ENCODE data around the gene SLC34A3.

SLC34A3 gene

DNA sequence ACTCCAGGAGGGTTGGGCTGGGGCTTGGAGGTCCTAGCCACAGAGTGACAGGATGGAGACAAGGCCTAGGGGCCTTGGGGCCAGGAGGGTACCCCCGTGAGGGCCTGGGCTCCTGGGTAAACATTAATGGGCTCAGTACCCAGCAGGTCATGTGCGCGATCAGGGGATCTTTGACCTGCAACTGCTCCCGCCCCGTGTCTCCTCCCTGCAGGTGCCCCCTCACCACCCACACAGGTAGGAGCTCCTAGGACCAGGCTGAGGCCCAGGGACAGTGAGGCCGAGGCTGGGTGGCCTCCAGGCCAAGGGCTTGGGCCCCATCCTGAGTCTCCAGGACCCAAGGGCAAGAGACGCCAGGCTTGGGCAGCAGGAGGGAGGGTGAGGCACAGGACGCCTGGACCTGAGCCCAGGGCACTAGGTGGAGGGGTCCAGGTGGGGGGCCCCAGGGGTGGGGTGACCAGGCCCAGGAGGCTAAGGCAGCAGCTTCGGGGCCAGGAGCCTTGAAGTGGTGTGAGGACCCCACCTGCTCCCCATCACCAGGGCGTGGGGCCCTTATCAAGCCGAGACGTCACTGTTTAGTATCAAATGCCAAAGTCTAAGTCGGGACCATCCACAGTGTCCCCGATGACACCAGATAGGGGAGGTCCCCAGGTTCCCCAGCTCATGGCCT, at the start of gene SLC34A3:
TSS of gene SLC34A3 (plus strand) at position 197 of the 667 bp plus-strand sequence. CDS start 802 bp downstream, outside the sequence.
- DNase-seq (ENCODE audit: low read depth), result no peak

DNA sequence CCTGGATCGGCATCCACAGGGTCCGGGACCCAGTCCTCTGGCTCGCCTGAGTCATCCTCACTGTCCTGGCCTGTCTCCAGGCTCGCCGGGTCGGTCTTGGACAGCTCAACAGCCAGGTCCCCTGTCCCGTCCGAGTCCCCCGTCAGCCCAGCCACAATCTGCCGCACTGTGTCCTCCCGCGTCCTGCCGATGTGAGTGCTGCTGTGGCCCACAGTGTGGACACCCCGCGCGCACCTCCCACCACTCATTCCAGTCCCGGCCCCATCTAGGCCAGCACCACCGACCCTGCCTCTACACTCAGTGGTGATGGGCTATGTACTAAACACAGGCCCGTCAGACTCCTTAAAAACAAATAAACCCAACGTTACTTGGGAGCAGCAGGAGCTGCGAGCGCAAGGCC, 49.0 kb upstream of the SLC34A3 start:
- no peak for DNase-seq (ENCODE audit: low read depth)

DNA sequence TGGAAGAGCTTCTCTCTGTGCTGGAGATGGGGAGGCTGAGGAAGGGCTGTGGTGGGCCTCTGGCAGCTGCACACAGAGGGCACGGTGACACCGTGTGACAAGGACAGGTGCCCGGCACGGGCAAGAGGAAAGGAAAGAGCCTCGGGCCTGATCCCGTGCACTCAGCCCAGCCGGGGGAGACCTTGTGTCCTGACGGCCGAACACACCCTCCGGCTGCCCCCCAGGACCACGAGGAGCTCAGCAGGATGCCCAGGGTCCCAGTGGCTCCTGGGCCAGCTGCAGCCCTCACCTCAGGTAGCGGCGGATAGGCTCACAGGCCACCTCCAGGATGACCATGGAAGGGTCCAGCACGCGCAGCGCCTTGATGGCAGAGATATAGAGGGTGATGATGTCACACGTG, 47.9 kb upstream of the SLC34A3 start:
- no peak for DNase-seq (ENCODE audit: low read depth)

DNA sequence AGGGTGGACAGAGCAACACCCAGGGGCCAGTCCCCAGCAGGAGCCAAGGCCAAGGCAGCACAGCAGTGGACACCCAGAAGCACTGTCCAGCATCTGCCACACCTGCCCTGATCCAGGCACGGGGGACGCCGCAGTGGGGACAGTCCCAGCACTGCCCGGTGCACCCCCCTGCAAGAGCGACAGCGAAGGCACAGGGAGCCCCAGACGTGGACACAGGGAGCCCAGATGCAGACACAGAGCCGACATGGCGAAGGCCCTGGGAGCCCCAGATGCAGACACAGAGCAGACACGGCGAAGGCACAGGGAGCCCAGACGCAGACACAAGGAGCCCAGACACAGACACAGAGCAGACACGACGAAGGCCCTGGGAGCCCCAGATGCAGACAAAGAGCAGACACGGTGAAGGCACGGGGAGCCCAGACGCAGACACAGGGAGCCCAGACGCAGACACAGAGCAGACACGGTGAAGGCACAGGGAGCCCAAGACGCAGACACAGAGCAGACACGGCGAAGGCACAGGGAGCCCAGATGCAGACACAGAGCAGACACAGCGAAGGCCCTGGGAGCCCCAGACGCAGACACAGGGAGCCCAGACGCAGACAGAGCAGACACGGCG, 46.6 kb upstream of the SLC34A3 start:
- DNase-seq (ENCODE audit: low read depth), result no peak

DNA sequence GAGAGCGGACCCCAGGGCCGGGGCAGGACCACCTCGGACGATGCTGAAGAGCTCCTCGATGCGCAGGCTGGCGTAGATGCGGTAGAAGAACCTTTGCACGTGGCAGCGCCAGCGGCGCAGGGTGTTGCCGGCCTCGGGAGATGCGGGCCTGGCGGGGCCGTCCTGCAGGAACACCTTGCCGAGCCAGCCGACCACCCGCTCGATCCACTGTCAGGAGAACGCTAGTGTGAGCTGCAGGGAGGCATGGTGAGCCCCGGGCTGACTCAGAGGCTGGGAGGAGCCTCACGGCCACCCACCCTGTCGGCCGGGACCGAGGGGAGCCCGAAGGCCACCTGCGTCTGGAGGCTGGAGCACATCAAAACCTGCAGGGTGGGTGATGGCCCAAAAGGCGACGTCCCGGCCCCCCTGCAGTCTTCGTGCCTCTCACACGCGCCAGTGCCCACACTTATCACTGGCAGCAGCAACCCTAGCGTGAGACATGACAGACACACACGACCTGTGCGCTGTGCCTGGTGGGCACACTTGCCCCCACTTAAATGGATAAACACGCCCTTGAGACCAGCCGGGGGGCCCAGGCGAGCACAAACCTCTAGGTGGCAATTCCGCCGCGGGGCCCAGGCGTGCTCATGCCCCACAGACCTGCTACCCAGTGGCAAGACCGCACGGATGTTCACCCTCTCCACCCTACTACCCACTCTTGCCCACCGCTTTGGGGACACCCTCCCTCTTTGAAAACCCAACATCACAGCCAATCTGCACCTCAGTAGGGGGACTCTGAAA, 45.6 kb upstream of the SLC34A3 start:
- no peak for DNase-seq (ENCODE audit: low read depth)

DNA sequence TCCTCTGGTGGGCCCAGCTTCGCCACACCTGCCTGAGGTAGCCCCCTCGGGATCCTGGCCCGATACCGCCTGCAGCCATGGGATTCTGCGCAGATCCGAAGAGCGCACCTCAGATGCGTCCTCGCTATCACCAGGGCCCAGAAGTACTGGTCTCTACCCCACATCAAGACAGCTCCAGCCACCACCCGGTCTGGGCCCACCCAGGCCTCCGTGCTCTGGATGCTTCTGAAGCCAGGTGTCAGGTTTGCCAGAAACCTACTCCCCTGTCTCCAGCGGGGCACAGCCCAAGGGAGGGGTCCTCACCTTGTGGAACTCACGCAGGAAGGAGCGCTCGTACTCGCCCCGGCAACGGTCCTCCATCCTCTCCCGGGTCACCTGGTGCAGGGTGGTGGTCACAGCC, 44.8 kb upstream of the SLC34A3 start:
- no peak for DNase-seq (ENCODE audit: low read depth)

DNA sequence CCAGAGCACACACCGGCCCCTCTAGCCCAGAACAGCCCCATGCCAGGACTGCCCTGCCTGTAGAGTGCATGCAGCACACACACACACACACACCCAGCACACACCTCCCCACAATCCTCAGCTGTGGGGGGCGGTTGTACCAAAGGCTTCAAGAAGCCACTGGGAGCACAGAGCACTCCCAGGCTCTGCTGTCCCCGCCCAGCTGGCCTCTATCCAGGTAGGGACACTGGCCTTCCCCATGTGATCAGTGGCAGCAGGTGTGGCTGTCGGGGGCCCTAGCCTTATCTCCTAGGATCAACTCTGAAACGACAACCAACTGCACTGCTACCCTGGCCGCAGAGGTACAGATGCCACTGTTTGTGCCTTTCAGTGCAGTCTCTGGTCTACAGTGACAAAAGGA, 44.3 kb upstream of the SLC34A3 start:
- no peak for DNase-seq (ENCODE audit: low read depth)

DNA sequence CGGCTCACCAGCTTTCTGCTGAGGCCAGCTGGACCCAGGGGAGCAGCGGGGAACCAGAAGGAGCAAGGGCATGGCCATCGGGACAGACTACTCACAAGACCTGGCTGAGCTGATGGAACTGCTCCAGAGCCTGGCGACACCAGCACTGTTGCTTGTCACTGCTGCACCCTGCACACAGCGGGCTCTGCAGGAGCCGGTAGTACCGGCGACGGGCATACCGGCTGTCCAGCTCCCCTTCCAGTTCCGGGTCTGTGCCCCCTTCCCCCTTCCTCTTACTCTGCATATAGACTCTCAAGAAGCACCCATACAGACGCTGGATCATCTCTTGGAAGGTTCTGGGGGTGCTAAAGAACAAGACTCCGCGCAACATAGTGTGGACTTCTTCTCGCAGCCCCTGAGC, 43.3 kb upstream of the SLC34A3 start:
- no peak for DNase-seq (ENCODE audit: low read depth)

DNA sequence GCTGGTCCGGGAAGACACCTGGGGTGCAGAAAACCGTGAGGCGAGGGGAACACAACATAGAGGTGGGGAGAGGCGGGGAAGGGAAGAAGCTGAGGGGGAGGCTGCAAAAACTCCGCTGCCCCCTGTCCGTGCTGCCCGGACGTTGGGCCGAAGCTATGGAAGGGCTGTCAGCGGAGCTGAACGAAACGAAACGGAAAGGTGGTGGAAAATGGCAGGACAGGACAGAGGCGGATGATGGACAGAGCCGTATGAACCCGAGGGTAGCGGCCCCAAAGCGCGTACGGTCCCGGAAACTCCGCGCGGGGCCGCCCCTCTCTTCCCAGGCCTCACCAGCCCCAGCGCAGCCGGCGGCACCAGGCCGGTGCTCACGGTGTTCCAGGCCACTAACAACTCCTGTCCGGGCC, 42.6 kb upstream of the SLC34A3 start:
- DNase-seq (ENCODE audit: low read depth), result no peak

DNA sequence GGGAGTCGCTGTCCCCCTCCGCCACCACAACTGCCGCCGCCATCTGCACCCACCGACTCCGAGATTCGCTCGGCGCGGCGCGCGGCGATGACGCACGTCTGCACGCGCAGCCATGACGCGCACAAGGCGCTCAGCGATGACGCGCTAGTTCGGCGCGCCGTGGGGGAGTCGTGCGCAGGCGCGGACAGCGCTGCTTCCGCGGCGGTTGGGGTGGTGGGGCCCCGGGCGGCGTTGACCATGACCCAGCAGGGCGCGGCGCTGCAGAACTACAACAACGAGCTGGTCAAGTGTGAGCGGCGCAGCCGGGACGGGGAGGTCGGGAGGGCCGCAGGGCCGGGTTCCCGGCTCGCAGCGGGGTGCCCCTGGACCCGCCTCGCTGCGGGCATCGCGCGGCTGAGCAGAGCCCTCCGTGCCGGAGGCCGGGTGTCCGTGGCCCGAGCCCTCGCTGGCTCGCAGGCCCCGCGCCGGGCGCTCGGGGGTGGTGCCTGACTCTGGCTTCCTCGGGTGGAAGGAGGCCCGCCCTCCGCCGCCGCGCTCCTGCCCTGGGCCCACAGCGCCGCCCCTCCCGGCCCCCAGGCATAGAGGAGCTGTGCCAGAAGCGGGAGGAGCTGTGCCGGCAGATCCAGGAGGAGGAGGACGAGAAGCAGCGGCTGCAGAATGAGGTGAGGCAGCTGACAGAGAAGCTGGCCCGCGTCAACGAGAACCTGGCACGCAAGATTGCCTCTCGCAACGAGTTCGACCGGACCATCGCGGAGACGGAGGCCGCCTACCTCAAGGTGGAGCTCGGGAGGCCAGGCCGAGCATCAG, 42.0 kb upstream of the SLC34A3 start, which contains the start of the genes ANAPC2 and SSNA1:
TSS of gene ANAPC2 (minus strand) at position 71 of the 807 bp plus-strand sequence. CDS start at position 43, 28 bp downstream.
TSS of gene SSNA1 (plus strand) at position 187 of the 807 bp plus-strand sequence. CDS start at position 238, 51 bp downstream.
- DNase-seq (ENCODE audit: low read depth), result peak; percentile 92

DNA sequence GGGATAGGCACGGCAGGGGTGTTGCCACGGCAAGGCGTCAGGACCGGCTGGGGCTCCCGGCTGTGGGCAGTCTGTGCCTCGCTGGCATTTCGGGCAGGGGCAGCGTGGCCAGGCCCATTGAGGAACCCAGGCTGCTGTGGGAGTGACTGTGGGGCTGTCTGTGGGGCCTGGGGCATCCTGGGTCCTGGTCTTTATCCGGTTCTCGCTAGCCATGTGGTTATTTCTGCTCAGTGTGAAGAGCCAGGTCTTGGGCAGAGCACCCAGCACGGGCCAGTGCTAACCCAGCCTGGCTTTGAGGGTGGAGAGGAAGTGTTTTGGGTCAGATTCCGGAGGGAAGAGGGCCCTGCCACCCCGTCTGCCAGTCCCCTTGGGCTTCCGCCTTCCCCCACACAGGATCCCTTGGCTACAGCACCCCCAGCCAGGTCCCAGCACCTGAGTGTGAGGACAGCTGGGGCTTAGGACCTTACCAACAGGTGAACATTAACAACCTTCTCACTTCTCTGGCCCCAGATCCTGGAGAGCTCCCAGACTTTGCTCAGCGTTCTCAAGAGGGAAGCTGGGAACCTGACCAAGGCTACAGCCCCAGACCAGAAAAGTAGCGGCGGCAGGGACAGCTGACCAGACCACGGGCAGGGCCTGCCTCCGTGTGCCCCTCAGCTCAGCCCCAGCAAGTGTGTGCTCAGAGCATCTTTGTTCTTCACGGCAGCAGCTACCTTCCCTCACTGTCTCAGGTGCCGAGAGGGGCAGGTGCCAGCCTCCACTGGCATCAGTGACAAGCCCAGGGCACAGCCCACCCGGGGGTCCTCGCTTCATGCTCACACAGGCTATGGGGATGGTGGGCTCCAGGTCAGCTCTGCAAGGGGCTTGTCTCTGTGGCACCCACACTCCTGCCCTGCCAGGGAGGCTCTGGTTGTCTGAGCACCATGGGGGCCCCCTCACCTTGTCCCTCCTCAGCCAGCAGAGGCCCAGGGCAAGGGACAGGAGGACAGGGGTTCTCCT, 41.1 kb upstream of the SLC34A3 start:
- no peak for DNase-seq (ENCODE audit: low read depth)

DNA sequence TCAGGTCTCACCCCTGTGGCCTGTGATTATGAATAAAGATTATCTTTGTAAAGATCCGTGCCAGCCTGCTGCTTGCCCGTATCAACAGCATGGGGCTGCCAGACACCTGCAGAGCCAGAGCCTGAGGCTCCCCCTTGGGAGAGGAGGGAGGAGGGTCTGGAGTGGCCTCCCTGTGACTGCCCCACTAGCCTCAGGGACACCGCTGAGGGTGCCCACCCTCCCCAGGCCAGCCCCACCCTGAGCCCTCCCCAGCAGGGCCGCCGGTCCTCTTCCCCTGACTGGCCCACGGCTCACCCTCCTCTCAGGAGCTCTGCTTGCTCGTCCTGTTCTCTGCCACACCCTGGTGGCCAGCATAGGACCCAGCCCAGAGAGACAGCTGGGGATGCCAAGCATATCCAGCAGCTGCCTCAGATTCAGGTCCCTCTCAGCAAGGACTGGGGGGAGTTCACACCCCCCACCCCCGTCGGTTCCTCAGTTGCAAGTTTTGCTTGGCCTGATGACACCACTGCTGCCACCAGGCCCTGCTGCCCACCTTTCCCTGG, 40.3 kb upstream of the SLC34A3 start:
- DNase-seq (ENCODE audit: low read depth), result no peak

DNA sequence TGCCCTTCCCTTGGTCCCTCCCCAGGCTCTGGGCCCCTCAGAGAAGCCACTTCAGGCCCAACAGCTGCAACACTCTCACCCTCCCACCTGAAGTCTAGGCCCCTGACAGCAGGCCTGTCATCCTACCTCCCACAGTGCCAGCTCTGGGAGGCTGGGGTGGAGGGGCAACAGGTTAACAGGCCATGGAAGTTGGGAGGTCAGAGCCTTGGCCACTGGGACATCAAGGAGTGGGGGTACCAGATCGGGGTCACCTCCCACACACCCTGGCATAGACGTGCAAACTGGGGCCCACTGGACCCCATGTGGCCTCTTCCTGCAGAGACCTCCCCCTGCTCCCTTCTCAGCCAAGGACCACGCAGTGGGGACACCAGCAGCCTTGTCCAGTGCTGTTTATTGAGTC, 39.5 kb upstream of the SLC34A3 start:
- DNase-seq (ENCODE audit: low read depth), result no peak

DNA sequence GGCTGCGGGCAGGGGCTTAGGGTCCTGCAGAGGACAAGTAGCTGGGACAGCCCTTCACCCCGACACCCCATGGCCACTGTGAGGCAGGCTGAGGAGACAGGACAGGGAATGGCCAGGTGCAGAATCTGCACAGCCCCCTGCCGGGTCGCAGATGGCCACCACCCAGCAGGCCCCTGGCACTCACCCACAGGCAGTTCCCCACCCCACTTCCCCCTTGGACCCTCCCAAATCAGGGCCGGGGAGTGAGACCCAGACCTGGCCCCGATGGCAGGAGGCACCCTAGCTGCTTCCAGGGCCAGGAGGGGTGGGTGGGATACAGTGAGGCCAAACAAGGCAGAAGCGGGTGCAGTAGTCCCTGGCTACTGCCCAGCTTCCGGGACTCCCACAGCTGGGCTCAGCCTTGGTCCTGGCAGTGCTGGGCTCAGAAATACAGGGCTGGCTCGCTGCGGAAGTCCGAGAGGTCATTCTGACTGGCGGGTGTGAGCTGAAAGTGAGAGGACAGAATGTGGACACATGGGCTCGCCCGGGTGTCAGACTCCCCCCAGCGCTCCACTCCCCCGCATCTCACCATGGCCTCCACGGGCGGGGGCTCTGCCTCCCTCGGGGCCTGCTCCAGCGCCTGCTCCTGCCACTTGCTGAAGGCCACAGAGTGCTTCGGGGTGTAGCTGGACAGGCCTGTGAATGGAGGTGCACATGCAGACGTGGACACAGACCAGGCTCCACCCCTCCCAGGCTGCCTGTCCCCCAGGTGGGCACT, 38.8 kb upstream of the SLC34A3 start:
- DNase-seq (ENCODE audit: low read depth), result no peak

DNA sequence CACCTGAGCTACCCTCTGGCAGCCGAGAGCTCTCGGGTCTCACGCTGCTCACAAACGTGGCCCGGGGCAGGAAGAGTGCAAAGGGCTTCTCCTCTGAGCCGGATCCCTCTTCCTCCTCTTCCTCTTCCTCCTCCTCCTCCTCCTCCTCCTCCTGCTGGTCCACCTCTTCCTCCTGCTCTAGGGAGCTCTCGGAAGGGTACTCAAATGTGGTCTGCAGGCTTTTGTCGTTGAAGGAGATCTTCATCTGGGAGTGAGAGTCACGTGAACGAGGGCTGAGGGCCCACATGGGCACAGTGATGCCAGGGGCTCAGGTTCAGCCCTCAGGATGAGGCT, 38.3 kb upstream of the SLC34A3 start:
- DNase-seq (ENCODE audit: low read depth), result no peak

DNA sequence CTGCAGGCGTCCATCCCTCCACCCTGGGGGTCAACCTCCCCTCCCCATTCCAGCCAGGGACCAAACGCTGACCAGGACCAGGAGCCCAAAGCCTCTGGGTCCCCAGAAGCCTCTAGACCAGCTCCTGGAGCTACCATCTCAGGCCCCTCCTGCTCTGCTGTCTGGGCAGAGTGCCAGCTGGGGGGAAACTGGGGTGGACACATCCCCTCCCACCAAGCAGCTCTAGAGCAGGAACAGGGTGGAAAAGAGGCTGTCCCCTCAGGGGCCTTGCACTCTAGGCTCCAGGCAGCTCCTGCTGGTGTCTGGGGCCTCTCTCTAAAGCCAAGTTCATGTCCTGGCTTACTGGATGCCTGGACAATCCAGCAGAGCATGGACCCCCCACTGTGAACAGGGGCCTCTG, 37.8 kb upstream of the SLC34A3 start:
- no peak for DNase-seq (ENCODE audit: low read depth)

DNA sequence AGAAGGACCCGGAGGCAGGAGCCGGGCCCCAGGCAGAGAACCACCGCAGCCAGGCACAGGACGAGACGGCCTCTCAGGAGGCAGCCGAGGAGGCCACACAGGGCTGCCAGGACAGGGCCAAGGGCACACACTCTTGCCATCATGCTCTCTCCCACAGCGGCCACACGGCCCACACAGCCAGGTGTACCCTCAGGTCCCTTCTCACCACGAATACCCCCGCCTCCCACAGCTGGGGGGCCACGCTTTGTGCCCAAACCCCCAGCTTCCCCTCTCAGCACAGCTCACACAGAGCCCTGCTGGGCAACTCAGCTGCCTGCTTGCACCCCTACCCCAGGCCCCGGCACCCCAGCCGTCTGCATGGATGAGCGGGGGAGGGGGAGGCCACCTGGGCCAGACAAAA, 36.9 kb upstream of the SLC34A3 start:
- DNase-seq (ENCODE audit: low read depth), result no peak

DNA sequence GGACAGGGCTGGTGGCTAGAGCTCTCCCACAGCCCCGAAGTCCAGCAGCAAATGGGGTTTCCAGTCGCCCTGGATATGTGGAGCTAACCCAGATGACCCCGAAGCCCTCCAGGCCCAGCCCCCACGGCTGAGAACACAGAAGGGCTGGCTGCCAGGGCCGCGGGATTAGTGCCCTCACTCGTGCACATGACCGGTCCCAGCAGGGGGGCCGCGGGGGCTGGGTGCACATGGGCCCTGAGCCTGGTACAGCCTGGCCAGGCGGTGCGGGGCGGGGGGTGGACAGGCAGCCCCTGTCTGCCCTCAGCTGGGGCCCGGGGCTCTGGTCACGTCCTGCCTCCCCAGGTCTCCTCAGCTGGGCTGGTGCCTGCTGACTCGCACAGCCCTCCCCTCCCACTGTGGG, 36.3 kb upstream of the SLC34A3 start:
- DNase-seq (ENCODE audit: low read depth), result no peak

DNA sequence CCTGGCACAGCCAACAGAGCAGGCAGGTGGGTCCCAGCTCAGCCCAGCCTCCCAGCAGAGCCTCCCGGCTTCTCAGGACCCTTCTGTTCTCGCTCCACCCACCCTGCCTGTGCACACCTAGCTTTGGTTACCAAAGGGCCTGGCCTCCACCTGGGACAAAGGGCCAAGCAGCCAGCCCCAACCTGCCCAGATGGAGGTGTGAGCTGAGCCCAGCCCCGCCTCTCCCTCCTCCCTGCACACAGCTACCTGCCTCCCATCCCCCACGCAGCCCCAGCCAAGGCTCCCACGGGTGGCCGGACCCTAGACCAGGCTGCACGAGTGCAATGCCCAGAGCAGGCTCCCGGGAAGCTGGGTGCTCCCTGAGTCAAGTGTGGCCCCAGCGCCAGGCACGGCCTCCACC, 35.8 kb upstream of the SLC34A3 start:
- DNase-seq (ENCODE audit: low read depth), result no peak
